GM18505 (cell line): Measurements from ENCODE around the gene FLNC.

Experiments used
- ATAC-seq: cut with Tn5 transposase; IDR thresholded peaks from one replicate; pipeline ENCODE4 v1.9.1; 2021; ENCODE audit not compliant: unreplicated experiment
- POLR2A ChIP-seq: IDR thresholded peaks from 4 replicates; pipeline ENCODE4 v1.6.1; 2011; ENCODE audit warnings: borderline replicate concordance; ENCODE audit not compliant: insufficient read depth, insufficient read length; ENCODE audit errors: extremely low read depth

Gene FLNC

GRCh38 chr7:128812514-128813168 is 17.6 kb upstream of the FLNC start:
- ATAC-seq: no peak
- no peak for TF ChIP-seq POLR2A

- ATAC-seq: no peak
- no peak for TF ChIP-seq POLR2A
Observed at GRCh38 chr7:128814499-128814898, 15.7 kb upstream of the FLNC start.

GRCh38 chr7:128815289-128815942 is 14.8 kb upstream of the FLNC start:
- ATAC-seq: no peak
- TF ChIP-seq POLR2A: no peak

- TF ChIP-seq POLR2A: no peak
- no peak for ATAC-seq
Observed at GRCh38 chr7:128818694-128819093, 11.5 kb upstream of the FLNC start.

GRCh38 chr7:128821724-128822123 is 8.5 kb upstream of the FLNC start:
- no peak for ATAC-seq

GRCh38 chr7:128826512-128826911 is 3.7 kb upstream of the FLNC start:
- ATAC-seq: no peak
- no peak for TF ChIP-seq POLR2A

More at GRCh38 chr7:128821724-128822123, 8.5 kb upstream of the FLNC start:
- no peak for TF ChIP-seq POLR2A

GRCh38 chr7:128826916-128827247 is 3.3 kb upstream of the FLNC start:
- ATAC-seq: no peak

GRCh38 chr7:128827248-128827958 is 2.8 kb upstream of the FLNC start:
- ATAC-seq: no peak
- no peak for TF ChIP-seq POLR2A

More at GRCh38 chr7:128826916-128827247, 3.3 kb upstream of the FLNC start:
- no peak for TF ChIP-seq POLR2A

GRCh38 chr7:128827971-128828711 is 2.1 kb upstream of the FLNC start:
- ATAC-seq: no peak
- no peak for TF ChIP-seq POLR2A

- no peak for TF ChIP-seq POLR2A
- no peak for ATAC-seq
Observed at GRCh38 chr7:128829391-128830166, 627 bp upstream of the FLNC start.

GRCh38 chr7:128831178-128831993 is 1.2 kb downstream of the FLNC start:
- TF ChIP-seq POLR2A: no peak
- ATAC-seq: no peak

GRCh38 chr7:128831994-128832879 is 2.0 kb downstream of the FLNC start:
- ATAC-seq: no peak

GRCh38 chr7:128832880-128833147 is 2.6 kb downstream of the FLNC start:
- no peak for TF ChIP-seq POLR2A
- no peak for ATAC-seq

More at GRCh38 chr7:128831994-128832879, 2.0 kb downstream of the FLNC start:
- no peak for TF ChIP-seq POLR2A
